Karpas-422 (cell line): ENCODE measurements around the gene KRTCAP2. TPM values are rescaled to one million over a fixed set of nuclear protein-coding genes. Genes with fewer than 3 reads are reported as not detected.
A peak's percentile ranks its signal among the peaks of the same experiment; 100 is the strongest.
"Not testable (repeated sequence)": the region's sequence is repeated elsewhere in the genome, so short reads cannot be mapped to it uniquely, and the experiment has no call there.

ENCODE experiments used
- DNase-seq: peaks from one replicate; pipeline ENCODE4 v3.0.0-alpha.2; 2015
- H2AFZ ChIP-seq: fragments of 200-600 bp; sonication (generic); 2 replicates; pipeline ENCODE4 v1.6.1; 2014; ENCODE audit warnings: antibody characterized with exemption, low read length, mixed read lengths
- H3K27ac ChIP-seq: fragments of 200-600 bp; sonication (generic); 2 replicates; pipeline ENCODE4 v1.5.1; 2014; ENCODE audit warnings: mild to moderate bottlenecking, low read length, moderate library complexity
- H3K27me3 ChIP-seq: fragments of 200-600 bp; sonication (generic); 2 replicates; pipeline ENCODE4 v1.6.1; 2014; ENCODE audit warnings: low read length, mixed read lengths
- H3K36me3 ChIP-seq: fragments of 200-600 bp; sonication (generic); 2 replicates; pipeline ENCODE4 v1.6.1; 2014; ENCODE audit warnings: low read length, mixed read lengths; ENCODE audit not compliant: insufficient read depth
- H3K4me1 ChIP-seq: fragments of 200-600 bp; sonication (generic); 2 replicates; pipeline ENCODE4 v1.6.1; 2014; ENCODE audit warnings: mild to moderate bottlenecking, low read length, mixed read lengths
- H3K4me2 ChIP-seq: fragments of 200-600 bp; sonication (generic); 2 replicates; pipeline ENCODE4 v1.6.1; 2014; ENCODE audit warnings: low read length, low read depth, mild to moderate bottlenecking; ENCODE audit not compliant: poor library complexity, severe bottlenecking
- H3K4me3 ChIP-seq: fragments of 200-600 bp; sonication (generic); 2 replicates; pipeline ENCODE4 v1.5.1; 2014; ENCODE audit warnings: mild to moderate bottlenecking, antibody characterized with exemption, low read length, mixed read lengths
- H3K79me2 ChIP-seq: fragments of 200-600 bp; sonication (generic); 2 replicates; pipeline ENCODE4 v1.6.1; 2014; ENCODE audit warnings: mild to moderate bottlenecking, low read length, mixed read lengths
- H3K9ac ChIP-seq: fragments of 200-600 bp; sonication (generic); 2 replicates; pipeline ENCODE4 v1.6.0; 2014; ENCODE audit warnings: low read length
- H3K9me2 ChIP-seq: fragments of 200-600 bp; sonication (generic), shearing (Covaris generic); replicated peaks from 2 replicates; pipeline ENCODE4 v1.6.0; 2014; ENCODE audit warnings: mild to moderate bottlenecking, low read length, moderate library complexity; ENCODE audit not compliant: insufficient read depth
- H3K9me3 ChIP-seq: fragments of 300-700, 200-600 bp; sonication (generic); 2 replicates; pipeline ENCODE4 v1.6.1; 2014; ENCODE audit warnings: low read length, mixed read lengths
- H4K20me1 ChIP-seq: fragments of 200-600 bp; sonication (generic); 2 replicates; pipeline ENCODE4 v1.6.1; 2014; ENCODE audit warnings: mild to moderate bottlenecking, antibody characterized with exemption, low read length, low read depth; ENCODE audit not compliant: insufficient read depth
- total RNA-seq: library from RNA; depleted of rRNA; stranded (reverse); fragments of >200 nt; shearing (Covaris generic); gene quantifications from 2 replicates; pipeline ENCODE4 v1.2.3, GENCODE V29; 2014; ENCODE audit warnings: low replicate concordance

KRTCAP2 gene
- total RNA-seq, 1 experiment from 2014 or later = 400 TPM

DNA sequence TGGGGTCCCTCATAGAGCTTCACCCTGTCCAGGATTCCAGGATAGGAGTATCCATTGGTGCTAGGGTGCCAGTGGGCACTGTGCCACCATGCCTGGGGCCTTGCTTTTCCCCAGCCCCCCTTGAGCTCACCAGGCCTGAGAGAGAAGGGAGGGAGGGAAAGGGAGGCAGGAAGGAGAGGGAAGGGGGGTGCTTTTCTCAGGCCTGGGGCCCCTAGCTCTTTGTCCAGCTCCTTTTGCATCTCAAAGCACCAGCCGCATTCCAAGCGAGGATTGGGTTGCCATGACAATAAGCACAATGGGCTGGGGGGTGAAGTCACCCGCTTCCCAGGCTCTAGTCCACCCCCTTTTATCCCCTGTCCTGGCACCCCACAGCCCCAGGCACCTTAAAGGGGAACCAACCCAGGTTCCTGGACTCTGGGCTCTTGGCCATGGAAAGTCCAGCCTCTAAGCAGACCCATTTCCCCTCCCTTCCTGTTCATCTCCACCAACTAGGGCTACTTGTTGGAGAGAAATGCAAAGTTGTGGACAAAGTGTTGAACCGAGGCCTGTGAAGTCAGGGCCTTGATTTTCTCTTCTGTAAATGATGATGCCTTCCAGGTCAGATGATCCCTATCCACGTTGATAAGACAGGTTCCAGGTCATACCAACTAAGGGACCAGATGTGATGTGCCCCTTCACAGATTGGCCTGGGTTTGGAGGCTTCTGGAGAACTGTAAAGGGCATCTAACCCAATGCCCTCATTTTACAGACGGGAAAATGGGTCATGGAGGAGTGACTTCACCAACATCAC, 23.2 kb upstream of the KRTCAP2 start:
- H3K27ac ChIP-seq = no peak overlapping the region
- DNase-seq = no peak
- no peaks in the 10 kb centered on the region for H3K9me3 ChIP-seq
- no peaks in the 10 kb centered on the region for H3K36me3 ChIP-seq
- H3K4me2 ChIP-seq = peak overlapping the region; percentile 66
- H3K79me2 ChIP-seq = no peaks in the 10 kb centered on the region
- H3K4me3 ChIP-seq = peak overlapping the region; percentile 59; the same call in 1 of the 2 replicates
- no peaks in the 10 kb centered on the region for H3K27me3 ChIP-seq
- H2AFZ ChIP-seq = no peak overlapping the region
- H3K9ac ChIP-seq = peak overlapping the region; percentile 20; the same call in 1 of the 2 replicates
- H3K9me2 ChIP-seq = no peaks in the 10 kb centered on the region
- peaks cover 32% of the 10 kb centered on the region for H3K4me1 ChIP-seq
- no peaks in the 10 kb centered on the region for H4K20me1 ChIP-seq

DNA sequence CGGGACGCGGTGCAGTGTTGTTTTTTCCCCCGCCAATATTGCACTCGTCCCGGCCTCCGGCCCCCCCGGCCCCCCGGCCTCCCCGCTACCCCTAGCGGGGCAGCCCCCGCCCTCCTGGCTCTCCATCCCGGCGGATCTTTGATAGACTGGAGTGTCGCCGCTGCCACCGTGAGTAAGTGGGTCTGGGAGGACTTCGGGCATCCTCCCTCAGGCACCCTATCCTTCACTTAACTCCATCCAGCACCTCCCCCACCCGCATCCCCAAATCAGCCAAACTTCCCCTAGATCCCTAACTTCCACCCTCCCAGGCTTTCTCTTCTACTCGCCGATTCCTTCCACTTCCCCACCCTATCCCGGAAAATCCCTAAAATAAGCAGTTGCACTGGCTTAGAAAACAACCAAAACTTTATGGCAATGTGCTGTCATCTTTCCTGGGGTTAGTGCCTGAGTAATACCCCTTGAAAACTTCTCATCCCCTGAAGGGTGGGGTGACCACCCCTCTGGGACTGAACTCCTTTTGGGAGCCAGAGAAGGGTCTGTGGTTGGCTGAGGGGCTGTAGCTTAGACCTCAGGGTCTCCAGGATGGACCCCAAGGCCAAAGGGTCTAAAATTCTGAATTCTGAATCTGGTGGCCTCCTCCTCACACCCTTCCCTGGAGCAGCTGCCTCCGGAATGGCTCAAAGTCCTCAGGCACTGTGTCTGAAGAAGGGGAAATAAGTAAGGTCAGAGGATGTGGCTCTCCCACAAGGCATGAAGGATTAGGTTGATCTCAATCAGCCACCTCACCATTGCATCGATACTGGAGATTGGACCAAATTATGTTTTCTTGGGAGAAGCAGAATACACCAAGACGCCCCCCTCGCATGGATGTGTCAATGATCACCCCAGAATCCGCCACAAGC, 22.3 kb upstream of the KRTCAP2 start:
- peak overlapping the region; percentile 59 for H3K4me3 ChIP-seq
- peak overlapping the region; percentile 64 for H3K9ac ChIP-seq
- no peaks in the 10 kb centered on the region for H3K9me2 ChIP-seq
- no peaks in the 10 kb centered on the region for H4K20me1 ChIP-seq
- no peak overlapping the region for H3K27ac ChIP-seq
- H3K79me2 ChIP-seq = no peaks in the 10 kb centered on the region
- no peaks in the 10 kb centered on the region for H3K36me3 ChIP-seq
- no peak overlapping the region for H2AFZ ChIP-seq
- H3K4me1 ChIP-seq = peaks cover 32% of the 10 kb centered on the region
- no peaks in the 10 kb centered on the region for H3K9me3 ChIP-seq
- no peaks in the 10 kb centered on the region for H3K27me3 ChIP-seq
- H3K4me2 ChIP-seq = peak overlapping the region; percentile 66
- DNase-seq = no peak

DNA sequence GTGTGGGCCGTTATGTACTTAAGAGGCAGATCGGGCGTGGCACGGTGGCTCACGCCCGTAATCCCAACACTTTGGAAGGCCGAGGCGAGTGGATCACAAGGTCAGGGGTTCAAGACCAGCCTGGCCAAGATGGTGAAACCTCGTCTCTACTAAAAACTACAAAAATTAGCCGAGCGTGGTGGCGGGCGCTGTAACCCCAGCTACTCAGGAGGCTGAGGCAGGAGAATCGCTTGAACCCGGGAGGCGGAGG, 20.8 kb upstream of the KRTCAP2 start:
- H3K9ac ChIP-seq = peak overlapping the region; percentile 73
- H3K4me2 ChIP-seq = peak overlapping the region; percentile 66
- peaks cover 32% of the 10 kb centered on the region for H3K4me1 ChIP-seq
- not testable (repeated sequence) for H3K9me2 ChIP-seq, H3K79me2 ChIP-seq, H3K36me3 ChIP-seq, H3K9me3 ChIP-seq, H4K20me1 ChIP-seq, DNase-seq, H3K27me3 ChIP-seq
- H3K4me3 ChIP-seq = peak overlapping the region; percentile 59
- H3K27ac ChIP-seq = peak overlapping the region; percentile 77
- H2AFZ ChIP-seq = peak overlapping the region; percentile 83

DNA sequence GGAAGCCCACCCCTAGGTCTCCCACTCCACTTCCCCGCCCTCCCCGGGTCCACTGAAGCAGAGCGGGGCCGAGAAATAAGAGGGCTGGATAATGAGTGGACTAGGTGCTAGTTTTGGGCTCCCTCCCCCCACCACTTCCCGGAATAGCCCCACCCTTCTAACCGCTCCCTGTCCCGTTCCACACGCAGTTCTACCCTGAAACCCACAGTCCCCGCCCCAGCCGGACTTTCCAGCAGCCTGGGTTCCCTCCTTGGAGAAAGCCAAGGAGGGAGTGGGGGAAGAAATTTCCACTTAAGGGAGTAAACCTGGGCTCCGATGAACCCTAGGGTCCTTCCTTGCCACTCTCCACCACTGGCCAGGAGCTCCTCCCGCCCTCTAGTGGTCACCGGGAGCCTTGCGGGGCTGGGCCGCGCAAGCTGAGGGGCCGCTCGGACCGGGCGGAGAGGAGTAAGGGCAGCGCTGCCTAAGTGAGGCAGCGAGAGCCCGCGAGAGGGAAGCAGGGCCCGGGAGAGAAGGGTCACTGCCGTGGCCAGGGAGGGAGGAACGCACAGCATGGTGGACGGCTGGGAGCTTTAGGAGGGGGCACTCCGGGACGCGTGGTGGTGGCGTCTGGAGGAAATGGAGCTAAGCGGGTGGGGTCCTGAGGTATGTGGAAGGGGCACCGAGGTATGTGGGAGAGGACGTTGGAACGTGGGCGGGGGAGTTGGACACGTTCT, 20.3 kb upstream of the KRTCAP2 start:
- Histone ChIP-seq H3K79me2 (no peaks in the 10 kb centered on the region), H3K4me2 (peak overlapping the region; percentile 66), H2AFZ (peak overlapping the region; percentile 83), H3K36me3 (no peaks in the 10 kb centered on the region), H3K9ac (peak overlapping the region; percentile 73), H3K4me3 (peak overlapping the region; percentile 59), H3K9me2 (no peaks in the 10 kb centered on the region), H3K27ac (peak overlapping the region; percentile 77), H3K4me1 (peaks cover 32% of the 10 kb centered on the region), H4K20me1 (no peaks in the 10 kb centered on the region), H3K27me3 (no peaks in the 10 kb centered on the region), H3K9me3 (no peaks in the 10 kb centered on the region)
- DNase-seq = peak; percentile 90

DNA sequence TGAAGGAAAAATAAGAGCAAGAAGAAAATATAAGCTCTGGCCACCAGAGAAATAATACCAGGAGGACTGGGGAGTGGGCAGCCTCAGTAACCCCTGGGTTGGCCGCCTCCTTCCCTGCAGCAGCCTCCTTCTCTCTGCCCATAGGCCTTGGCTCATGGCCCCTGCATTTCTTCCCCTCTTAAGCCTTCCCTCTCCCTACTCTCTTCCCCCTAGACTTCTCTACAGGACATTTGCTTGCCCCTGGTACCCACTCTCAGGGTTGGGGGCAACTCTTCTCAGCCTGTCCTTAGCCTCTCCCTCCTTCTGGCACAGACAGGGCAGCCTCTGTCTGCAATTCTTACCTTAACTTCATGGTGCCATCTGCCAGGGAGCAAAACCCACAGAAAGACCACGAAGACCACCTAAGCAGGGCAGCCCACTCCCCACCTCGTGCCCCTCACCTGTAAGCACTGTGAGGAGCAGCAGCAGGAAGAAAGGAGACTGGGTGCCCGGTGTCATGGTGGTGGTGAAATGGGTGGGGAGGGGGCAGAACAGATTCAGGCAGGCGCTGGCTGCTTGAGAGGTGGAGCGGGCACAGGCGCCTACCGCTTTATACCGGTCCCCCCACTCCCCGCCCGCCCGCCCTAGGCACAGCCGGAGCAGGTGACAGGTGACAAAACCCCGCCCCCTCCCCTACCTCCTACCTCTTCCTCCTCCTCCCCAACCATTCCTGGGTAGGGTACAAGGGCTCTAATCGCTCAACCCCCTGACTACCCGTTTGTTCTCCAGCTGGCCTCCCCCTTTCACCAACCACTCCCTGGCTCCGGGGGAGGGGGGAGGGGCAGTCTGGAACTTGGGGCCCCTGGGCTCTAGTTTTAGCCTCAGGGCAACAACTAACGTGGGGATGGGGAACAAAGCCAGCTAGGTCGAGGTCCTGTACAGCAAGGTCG, 19.5 kb upstream of the KRTCAP2 start:
- no peaks in the 10 kb centered on the region for H3K36me3 ChIP-seq
- H3K4me2 ChIP-seq = peak overlapping the region; percentile 66
- H3K4me1 ChIP-seq = peaks cover 32% of the 10 kb centered on the region
- peak overlapping the region; percentile 59; the same call in 1 of the 2 replicates for H3K4me3 ChIP-seq
- no peaks in the 10 kb centered on the region for H3K9me2 ChIP-seq
- H3K9ac ChIP-seq = peak overlapping the region; percentile 73
- no peaks in the 10 kb centered on the region for H3K9me3 ChIP-seq
- H4K20me1 ChIP-seq = no peaks in the 10 kb centered on the region
- no peak for DNase-seq
- H3K79me2 ChIP-seq = no peaks in the 10 kb centered on the region
- no peak overlapping the region for H3K27ac ChIP-seq
- no peak overlapping the region for H2AFZ ChIP-seq
- H3K27me3 ChIP-seq = no peaks in the 10 kb centered on the region

DNA sequence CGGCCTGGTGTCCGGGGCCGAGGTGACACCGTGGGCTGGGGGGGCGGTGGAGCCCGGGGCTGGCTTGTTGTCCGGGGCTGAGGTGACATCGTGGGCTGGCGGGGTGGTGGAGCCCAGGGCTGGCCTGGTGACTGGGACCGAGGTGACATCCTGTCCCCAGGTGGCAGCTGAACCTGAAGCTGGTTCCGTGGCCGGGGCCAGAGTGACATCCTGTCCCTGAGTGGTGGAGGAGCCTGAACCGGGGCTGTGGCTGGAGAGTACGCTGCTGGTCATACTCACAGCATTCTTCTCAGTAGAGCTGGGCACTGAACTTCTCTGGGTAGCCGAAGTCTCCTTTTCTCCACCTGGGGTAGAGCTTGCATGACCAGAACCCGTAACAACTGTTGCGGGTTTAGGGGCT, 18.8 kb upstream of the KRTCAP2 start:
- peaks cover 32% of the 10 kb centered on the region for H3K4me1 ChIP-seq
- no peak overlapping the region for H2AFZ ChIP-seq
- no peaks in the 10 kb centered on the region for H4K20me1 ChIP-seq
- DNase-seq = no peak
- no peaks in the 10 kb centered on the region for H3K79me2 ChIP-seq
- H3K27ac ChIP-seq = no peak overlapping the region
- no peak overlapping the region for H3K4me2 ChIP-seq
- H3K9me2 ChIP-seq = no peaks in the 10 kb centered on the region
- H3K4me3 ChIP-seq = no peak overlapping the region
- no peaks in the 10 kb centered on the region for H3K9me3 ChIP-seq
- H3K9ac ChIP-seq = no peak overlapping the region
- no peaks in the 10 kb centered on the region for H3K27me3 ChIP-seq
- no peaks in the 10 kb centered on the region for H3K36me3 ChIP-seq

DNA sequence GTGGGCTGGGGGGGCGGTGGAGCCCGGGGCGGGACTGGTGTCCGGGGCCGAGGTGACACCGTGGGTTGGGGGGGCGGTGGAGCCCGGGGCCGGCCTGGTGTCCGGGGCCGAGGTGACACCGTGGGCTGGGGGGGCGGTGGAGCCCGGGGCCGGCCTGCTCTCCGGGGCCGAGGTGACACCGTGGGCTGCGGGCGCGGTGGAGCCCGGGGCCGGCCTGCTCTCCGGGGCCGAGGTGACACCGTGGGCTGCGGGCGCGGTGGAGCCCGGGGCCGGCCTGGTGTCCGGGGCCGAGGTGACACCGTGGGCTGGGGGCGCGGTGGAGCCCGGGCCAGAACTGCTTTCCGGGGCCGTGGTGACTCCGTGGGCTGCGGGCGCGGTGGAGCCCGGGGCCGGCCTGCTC, 16.8 kb upstream of the KRTCAP2 start:
- H3K9me2 ChIP-seq, H3K9me3 ChIP-seq, H3K9ac ChIP-seq, H3K36me3 ChIP-seq, H3K4me2 ChIP-seq, H3K4me3 ChIP-seq, H3K27me3 ChIP-seq, H2AFZ ChIP-seq, DNase-seq, H3K27ac ChIP-seq, H3K79me2 ChIP-seq, H4K20me1 ChIP-seq: not testable (repeated sequence)
- H3K4me1 ChIP-seq = peaks cover 36% of the 10 kb centered on the region
